Anterior cingulate cortex (tissue), 58 donors: ENCODE data around the gene KRABD2.
"Not testable (repeated sequence)": the region's sequence is repeated elsewhere in the genome, so short reads cannot be mapped to it uniquely, and the experiment has no call there.

ENCODE experiments used
- DNase-seq, 58 donors: peaks; one replicate each; lab custom pipeline; 2025; lab: John Stamatoyannopoulos, UW

KRABD2 gene

GRCh38 chr17:8393470-8394231 lies 17.1 kb upstream of the KRABD2 start:
- DNase-seq: no peak

GRCh38 chr17:8392674-8393469 lies 16.4 kb upstream of the KRABD2 start:
- DNase-seq: no peak

GRCh38 chr17:8392274-8392673 lies 15.8 kb upstream of the KRABD2 start:
- no peak for DNase-seq

GRCh38 chr17:8391711-8392110 lies 15.2 kb upstream of the KRABD2 start:
- DNase-seq: no peak

- DNase-seq: no peak
Observed at GRCh38 chr17:8387914-8388651, 11.6 kb upstream of the KRABD2 start.

- no peak for DNase-seq
Observed at GRCh38 chr17:8386841-8387240, 10.3 kb upstream of the KRABD2 start.

- DNase-seq: no peak
Observed at GRCh38 chr17:8384801-8385378, 8.4 kb upstream of the KRABD2 start.

- DNase-seq: peak; percentile 53 to 98 (median 92)
Observed at GRCh38 chr17:8383143-8383822, 6.8 kb upstream of the KRABD2 start, which contains the start of gene RPL26. RPL26 (minus strand) TSS chr17:8383193; CDS start chr17:8382310, 883 bp downstream.

GRCh38 chr17:8382880-8383142 lies 6.3 kb upstream of the KRABD2 start:
- no peak for DNase-seq

GRCh38 chr17:8382052-8382879 lies 5.8 kb upstream of the KRABD2 start:
- DNase-seq: no peak

GRCh38 chr17:8380049-8380448 lies 3.5 kb upstream of the KRABD2 start:
- DNase-seq: no peak

- not testable (repeated sequence) for DNase-seq
Observed at GRCh38 chr17:8378117-8378516, 1.6 kb upstream of the KRABD2 start.

GRCh38 chr17:8377422-8377821 lies 918 bp upstream of the KRABD2 start:
- DNase-seq: no peak

GRCh38 chr17:8375738-8376259 lies 705 bp downstream of the KRABD2 start:
- peak in 24 of 58 donors; percentile 5 to 55 (median 26) for DNase-seq

- not testable (repeated sequence) for DNase-seq
Observed at GRCh38 chr17:8373856-8374255, 2.6 kb downstream of the KRABD2 start.

GRCh38 chr17:8372422-8372821 lies 4.1 kb downstream of the KRABD2 start:
- DNase-seq: no peak

- no peak for DNase-seq
Observed at GRCh38 chr17:8371786-8372185, 4.7 kb downstream of the KRABD2 start.

- DNase-seq: no peak
Observed at GRCh38 chr17:8369944-8370343, 6.6 kb downstream of the KRABD2 start.

GRCh38 chr17:8368193-8368592 lies 8.3 kb downstream of the KRABD2 start:
- no peak for DNase-seq
